ENCODE results near the gene BRME1.

The BRME1 gene

GRCh38 chr19:13843104-13843921 lies 62.6 kb downstream of the BRME1 start:
- no peak for DNase-seq

- DNase-seq: no peak
These were observed 63.4 kb downstream of the BRME1 start for GRCh38 chr19:13842291-13843103.

GRCh38 chr19:13841962-13842290 lies 64.0 kb downstream of the BRME1 start:
- DNase-seq: no peak

- no peak for DNase-seq
These were observed 64.6 kb downstream of the BRME1 start for GRCh38 chr19:13841086-13841961.

- no peak for DNase-seq
These were observed 65.4 kb downstream of the BRME1 start for GRCh38 chr19:13840305-13841085.

- DNase-seq: no peak
These were observed 66.0 kb downstream of the BRME1 start for GRCh38 chr19:13839938-13840304.

- DNase-seq: no peak
These were observed 66.6 kb downstream of the BRME1 start for GRCh38 chr19:13839130-13839937.

- DNase-seq: no peak
These were observed 67.3 kb downstream of the BRME1 start for GRCh38 chr19:13838435-13839129.

- no peak for DNase-seq
These were observed 69.9 kb downstream of the BRME1 start for GRCh38 chr19:13835791-13836723.

GRCh38 chr19:13834244-13835069 lies 71.5 kb downstream of the BRME1 start:
- DNase-seq: no peak

- DNase-seq: no peak
These were observed 72.3 kb downstream of the BRME1 start for GRCh38 chr19:13833330-13834243.
